ENCODE data around the gene ARG1.

- no peak for TF ChIP-seq CTCF (IDR thresholded peaks at IDR 0.05)
- TF ChIP-seq POLR2A (IDR thresholded peaks at IDR 0.05) = no peak
These were observed 19.9 kb downstream of the ARG1 start for GRCh38 chr6:131592935-131593334.

Data from thyroid gland (tissue), 4 donors.